Sigmoid colon (tissue), 4 donors: ENCODE data around the gene MDFI.

ENCODE experiments used
- EP300 ChIP-seq, 4 donors: sonication (generic); formaldehyde crosslinking; IDR thresholded peaks; one replicate each; pipeline ENCODE4 v1.6.1; 2017; ENCODE audit warnings: antibody characterized with exemption in 4 of 4
- POLR2A ChIP-seq, 2 donors: fragments of 450-650 bp; IDR thresholded peaks; one replicate each; pipeline ENCODE4 v1.6.1; 2016; ENCODE audit warnings: antibody characterized with exemption in 2 of 2, mild to moderate bottlenecking in 2 of 2, moderate library complexity in 2 of 2
- POLR2AphosphoS5 ChIP-seq, 4 donors: sonication (generic); formaldehyde crosslinking; IDR thresholded peaks; one replicate each; pipeline ENCODE4 v1.6.1; 2017; ENCODE audit warnings: antibody characterized with exemption in 4 of 4
- TF ChIP-seq, protein P1 (sequence below), 4 experiments: fragments of 450-650 bp in 3 of 4; fragments of 200-600 bp in 1 of 4; IDR thresholded peaks; one replicate each; pipeline ENCODE4 v1.5.1; 2016 to 2019; ENCODE audit warnings: antibody characterized with exemption in 4 of 4, mild to moderate bottlenecking in 3 of 4, moderate library complexity in 2 of 4

DNA sequence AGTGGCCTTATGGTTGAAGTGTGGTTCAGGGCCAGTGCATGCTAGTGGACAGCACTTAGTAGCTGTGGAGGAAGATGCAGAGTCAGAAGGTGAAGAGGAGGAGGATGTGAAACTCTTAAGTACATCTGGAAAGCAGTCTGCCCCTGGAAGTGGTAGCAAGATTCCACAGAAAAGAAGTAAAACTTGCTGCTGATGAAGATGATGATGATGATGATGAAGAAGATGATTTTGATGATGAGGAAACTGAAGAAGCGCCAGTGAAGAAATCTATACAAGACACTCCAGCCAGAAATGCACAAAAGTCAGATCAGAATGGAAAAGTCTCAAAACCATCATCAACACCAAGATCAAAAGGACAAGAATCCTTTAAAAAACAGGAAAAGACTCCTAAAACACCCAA lies 28.9 kb downstream of the MDFI start:
- TF ChIP-seq, protein P1, sequence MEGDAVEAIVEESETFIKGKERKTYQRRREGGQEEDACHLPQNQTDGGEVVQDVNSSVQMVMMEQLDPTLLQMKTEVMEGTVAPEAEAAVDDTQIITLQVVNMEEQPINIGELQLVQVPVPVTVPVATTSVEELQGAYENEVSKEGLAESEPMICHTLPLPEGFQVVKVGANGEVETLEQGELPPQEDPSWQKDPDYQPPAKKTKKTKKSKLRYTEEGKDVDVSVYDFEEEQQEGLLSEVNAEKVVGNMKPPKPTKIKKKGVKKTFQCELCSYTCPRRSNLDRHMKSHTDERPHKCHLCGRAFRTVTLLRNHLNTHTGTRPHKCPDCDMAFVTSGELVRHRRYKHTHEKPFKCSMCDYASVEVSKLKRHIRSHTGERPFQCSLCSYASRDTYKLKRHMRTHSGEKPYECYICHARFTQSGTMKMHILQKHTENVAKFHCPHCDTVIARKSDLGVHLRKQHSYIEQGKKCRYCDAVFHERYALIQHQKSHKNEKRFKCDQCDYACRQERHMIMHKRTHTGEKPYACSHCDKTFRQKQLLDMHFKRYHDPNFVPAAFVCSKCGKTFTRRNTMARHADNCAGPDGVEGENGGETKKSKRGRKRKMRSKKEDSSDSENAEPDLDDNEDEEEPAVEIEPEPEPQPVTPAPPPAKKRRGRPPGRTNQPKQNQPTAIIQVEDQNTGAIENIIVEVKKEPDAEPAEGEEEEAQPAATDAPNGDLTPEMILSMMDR (IDR thresholded peaks at IDR 0.05), result no peak
- TF ChIP-seq EP300 (IDR thresholded peaks at IDR 0.05) (no peak), POLR2AphosphoS5 (IDR thresholded peaks at IDR 0.05) (no peak), POLR2A (IDR thresholded peaks at IDR 0.05) (no peak)
